A549 (cell line): Measurements from ENCODE around the gene RACGAP1.

Experiments
- BHLHE40 ChIP-seq: IDR thresholded peaks from 2 replicates; pipeline ENCODE4 v1.6.1; 2012; ENCODE audit warnings: low read depth, low read length, inconsistent platforms
- CEBPB ChIP-seq, 2 experiments: fragments of >200 bp in 1 of 2; sonication (Bioruptor Twin) in 1 of 2; formaldehyde crosslinking in 1 of 2; IDR thresholded peaks; 2 replicates each; pipeline ENCODE4 v1.6.1; 2012 to 2016
- CTCF ChIP-seq: fragments of >200 bp; sonication (Bioruptor Twin); formaldehyde crosslinking; IDR thresholded peaks from 3 replicates; pipeline ENCODE4 v1.5.1; 2016
- EP300 ChIP-seq, 2 experiments: fragments of >200 bp; sonication (Bioruptor Twin); formaldehyde crosslinking; IDR thresholded peaks; 2 replicates in 1 of 2; 3 replicates in 1 of 2; pipeline ENCODE4 v1.6.1; 2016 to 2017
- JUN ChIP-seq, 2 experiments: fragments of >200 bp; sonication (Bioruptor Twin); formaldehyde crosslinking; IDR thresholded peaks; 2 replicates in 1 of 2; 3 replicates in 1 of 2; pipeline ENCODE4 v1.6.1; 2016 to 2017
- SREBF2 ChIP-seq: fragments of 450-650 bp; IDR thresholded peaks from 2 replicates; pipeline ENCODE4 v1.6.1; 2014; ENCODE audit warnings: mild to moderate bottlenecking, moderate library complexity
- ZSCAN20 ChIP-seq: fragments of 250-450 bp; sonication (Bioruptor Pico); IDR thresholded peaks from 2 replicates; pipeline ENCODE4 v1.8.0; 2022; ENCODE audit warnings: mild to moderate bottlenecking, moderate library complexity

- TF ChIP-seq EP300 (IDR thresholded peaks at IDR 0.05) (no peak), CEBPB (IDR thresholded peaks at IDR 0.05) (no peak), JUN (IDR thresholded peaks at IDR 0.05) (no peak), ZSCAN20 (CRISPR knock-in tag) (no peak), CTCF (no peak), SREBF2 (no peak), BHLHE40 (no peak)
Measured at GRCh38 chr12:50056639-50056976, 31.3 kb upstream of the RACGAP1 start.
